SJSA1 (cell line): ENCODE data around the gene HELT. TPM values are rescaled to one million over a fixed set of nuclear protein-coding genes. Genes with fewer than 3 reads are reported as not detected.
"Not testable (repeated sequence)": the region's sequence is repeated elsewhere in the genome, so short reads cannot be mapped to it uniquely, and the experiment has no call there.

Source experiments
- DNase-seq, 2 experiments: peaks; one replicate each; pipeline ENCODE4 v3.0.0-alpha.2; 2015 to 2020; ENCODE audit warnings: low spot score in 2 of 2, low read depth in 1 of 2
- H3K27ac ChIP-seq: fragments of 250-450 bp; sonication (Bioruptor Pico); 2 replicates; pipeline ENCODE4 v1.5.1; 2020; ENCODE audit warnings: mild to moderate bottlenecking, moderate library complexity
- H3K27me3 ChIP-seq: fragments of 250-450 bp; sonication (Bioruptor Pico); replicated peaks from 2 replicates; pipeline ENCODE4 v1.5.1; 2020; ENCODE audit warnings: mild to moderate bottlenecking, moderate library complexity
- H3K36me3 ChIP-seq: fragments of 250-450 bp; sonication (Bioruptor Pico); 2 replicates; pipeline ENCODE4 v1.5.1; 2020; ENCODE audit warnings: mild to moderate bottlenecking
- H3K4me1 ChIP-seq: fragments of 250-450 bp; sonication (Bioruptor Pico); replicated peaks from 2 replicates; pipeline ENCODE4 v1.6.1; 2021; ENCODE audit warnings: mild to moderate bottlenecking
- H3K4me3 ChIP-seq: fragments of 250-450 bp; sonication (Bioruptor Pico); 2 replicates; pipeline ENCODE4 v1.5.1; 2020; ENCODE audit warnings: mild to moderate bottlenecking
- H3K9me3 ChIP-seq: fragments of 250-450 bp; sonication (Bioruptor Pico); replicated peaks from 2 replicates; pipeline ENCODE4 v1.5.1; 2020; ENCODE audit warnings: mild to moderate bottlenecking
- total RNA-seq: library from RNA; depleted of rRNA; stranded (reverse); fragments of >200 nt; shearing (Covaris generic); gene quantifications from 2 replicates; pipeline ENCODE4 v1.2.3, GENCODE V29; 2014

HELT gene
- total RNA-seq, 1 experiment from 2014 or later: not detected

DNA sequence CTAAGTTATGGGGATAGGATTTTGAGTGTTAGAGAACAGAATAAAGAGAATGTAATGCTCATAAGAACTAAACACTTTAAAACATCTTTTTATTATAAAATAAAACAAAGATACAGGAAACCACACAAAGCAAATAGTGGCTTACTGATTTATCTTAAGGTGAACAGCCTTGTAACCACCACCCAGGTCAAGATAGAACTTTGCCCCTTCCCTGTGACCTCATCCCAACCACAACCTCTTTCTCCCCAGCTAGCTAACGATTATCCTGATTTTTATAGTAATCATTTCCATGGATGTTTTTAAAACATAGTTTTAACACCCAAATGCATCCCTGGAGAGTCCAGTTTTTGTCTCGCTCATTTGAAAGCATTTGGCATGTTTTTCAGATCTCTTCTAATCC is 17.0 kb downstream of the HELT start:
- DNase-seq: no peak
- Histone ChIP-seq H3K4me1 (0 out of 2 replicates have a peak, but pooled peaks cover 3% of the 10 kb centered on the region), H3K4me3 (no peak overlapping the region), H3K27me3 (0 out of 2 replicates have a peak, but pooled peaks cover 6% of the 10 kb centered on the region), H3K27ac (no peak overlapping the region), H3K36me3 (no peaks in the 10 kb centered on the region), H3K9me3 (no peaks in the 10 kb centered on the region)

DNA sequence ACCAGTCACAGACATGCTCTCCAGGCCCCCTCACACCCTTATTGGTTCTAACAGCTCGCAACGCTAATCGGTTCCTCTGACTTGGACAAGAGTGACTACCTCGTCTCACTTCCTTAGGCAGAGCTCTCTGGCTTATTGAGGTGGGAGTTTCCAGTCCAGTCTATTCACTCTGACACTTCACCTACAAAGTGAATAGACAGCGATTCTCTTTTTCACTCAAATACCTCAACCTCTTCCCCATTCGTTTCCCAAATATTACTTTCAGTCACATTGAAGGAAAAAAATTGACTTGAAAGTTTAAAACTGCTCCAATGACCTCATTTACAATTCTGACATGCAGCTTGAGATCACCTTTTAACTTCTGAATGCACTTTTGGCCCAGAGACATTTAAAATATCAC is 17.7 kb downstream of the HELT start:
- Histone ChIP-seq H3K4me3 (no peak overlapping the region), H3K9me3 (no peaks in the 10 kb centered on the region), H3K4me1 (0 out of 2 replicates have a peak, but pooled peaks cover 3% of the 10 kb centered on the region), H3K27me3 (0 out of 2 replicates have a peak, but pooled peaks cover 6% of the 10 kb centered on the region), H3K27ac (no peak overlapping the region), H3K36me3 (no peaks in the 10 kb centered on the region)
- DNase-seq: no peak

GRCh38 chr4:185036842-185037241 is 18.6 kb downstream of the HELT start:
- no peak for DNase-seq
- H3K27me3 ChIP-seq: 0 out of 2 replicates have a peak, but pooled peaks cover 8% of the 10 kb centered on the region
- 0 out of 2 replicates have a peak, but pooled peaks cover 3% of the 10 kb centered on the region for H3K4me1 ChIP-seq
- no peak overlapping the region for H3K27ac ChIP-seq
- H3K36me3 ChIP-seq: no peaks in the 10 kb centered on the region
- no peak overlapping the region for H3K4me3 ChIP-seq
- no peaks in the 10 kb centered on the region for H3K9me3 ChIP-seq

- Histone ChIP-seq H3K9me3 (no peaks in the 10 kb centered on the region), H3K4me3 (no peak overlapping the region), H3K4me1 (0 out of 2 replicates have a peak, but pooled peaks cover 3% of the 10 kb centered on the region), H3K27ac (no peak overlapping the region), H3K36me3 (no peaks in the 10 kb centered on the region), H3K27me3 (0 out of 2 replicates have a peak, but pooled peaks cover 3% of the 10 kb centered on the region)
- peak in 1 of 2 experiments; percentile 52 for DNase-seq
Measured at GRCh38 chr4:185039508-185040273, 21.4 kb downstream of the HELT start.

GRCh38 chr4:185040523-185040922 is 22.2 kb downstream of the HELT start:
- Histone ChIP-seq H3K27me3 (0 out of 2 replicates have a peak, but pooled peaks cover 3% of the 10 kb centered on the region), H3K4me3 (no peak overlapping the region), H3K27ac (no peak overlapping the region), H3K36me3 (no peaks in the 10 kb centered on the region), H3K9me3 (no peaks in the 10 kb centered on the region), H3K4me1 (0 out of 2 replicates have a peak, but pooled peaks cover 3% of the 10 kb centered on the region)
- DNase-seq: no peak

DNA sequence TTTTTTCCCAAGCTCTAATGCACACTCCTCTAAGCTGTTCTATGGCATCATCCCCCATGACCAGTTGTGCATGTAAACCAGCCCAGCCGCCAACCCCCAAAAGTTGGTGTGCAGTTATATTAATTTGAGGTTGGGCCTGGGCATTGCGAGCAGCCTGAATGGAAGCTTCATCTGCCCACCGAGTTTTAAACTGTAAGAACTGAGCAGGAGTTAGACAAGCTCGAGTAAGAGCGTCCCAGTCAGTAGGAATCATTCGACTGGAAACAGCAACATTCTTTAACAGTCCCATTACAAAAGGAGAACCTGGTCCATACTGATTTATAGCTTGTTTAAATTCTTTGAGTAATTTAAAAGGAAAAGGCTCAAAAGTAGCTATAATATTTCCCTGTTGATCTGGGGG is 32.0 kb downstream of the HELT start:
- peaks cover 14% of the 10 kb centered on the region for H3K27me3 ChIP-seq
- H3K27ac ChIP-seq, H3K9me3 ChIP-seq, DNase-seq, H3K4me3 ChIP-seq, H3K36me3 ChIP-seq, H3K4me1 ChIP-seq: not testable (repeated sequence)

- DNase-seq, H3K36me3 ChIP-seq, H3K9me3 ChIP-seq, H3K4me3 ChIP-seq, H3K27ac ChIP-seq, H3K4me1 ChIP-seq: not testable (repeated sequence)
- H3K27me3 ChIP-seq: peaks cover 19% of the 10 kb centered on the region
Measured at GRCh38 chr4:185051283-185051682, 33.0 kb downstream of the HELT start.

- no peak overlapping the region for H3K27ac ChIP-seq
- no peaks in the 10 kb centered on the region for H3K36me3 ChIP-seq
- no peak for DNase-seq
- no peak overlapping the region for H3K4me3 ChIP-seq
- no peaks in the 10 kb centered on the region for H3K9me3 ChIP-seq
- no peaks in the 10 kb centered on the region for H3K4me1 ChIP-seq
- H3K27me3 ChIP-seq: peaks cover 13% of the 10 kb centered on the region
Measured at GRCh38 chr4:185053746-185054145, 35.5 kb downstream of the HELT start.

GRCh38 chr4:185054272-185054671 is 36.0 kb downstream of the HELT start:
- no peak overlapping the region for H3K27ac ChIP-seq
- no peak for DNase-seq
- no peaks in the 10 kb centered on the region for H3K9me3 ChIP-seq
- H3K4me3 ChIP-seq: no peak overlapping the region
- H3K36me3 ChIP-seq: no peaks in the 10 kb centered on the region
- peaks cover 13% of the 10 kb centered on the region for H3K27me3 ChIP-seq
- H3K4me1 ChIP-seq: no peaks in the 10 kb centered on the region

- Histone ChIP-seq H3K36me3 (no peaks in the 10 kb centered on the region), H3K27me3 (peaks cover 13% of the 10 kb centered on the region), H3K4me3 (no peak overlapping the region), H3K9me3 (no peaks in the 10 kb centered on the region), H3K4me1 (no peaks in the 10 kb centered on the region), H3K27ac (no peak overlapping the region)
- no peak for DNase-seq
Measured at GRCh38 chr4:185054886-185055285, 36.6 kb downstream of the HELT start.

DNA sequence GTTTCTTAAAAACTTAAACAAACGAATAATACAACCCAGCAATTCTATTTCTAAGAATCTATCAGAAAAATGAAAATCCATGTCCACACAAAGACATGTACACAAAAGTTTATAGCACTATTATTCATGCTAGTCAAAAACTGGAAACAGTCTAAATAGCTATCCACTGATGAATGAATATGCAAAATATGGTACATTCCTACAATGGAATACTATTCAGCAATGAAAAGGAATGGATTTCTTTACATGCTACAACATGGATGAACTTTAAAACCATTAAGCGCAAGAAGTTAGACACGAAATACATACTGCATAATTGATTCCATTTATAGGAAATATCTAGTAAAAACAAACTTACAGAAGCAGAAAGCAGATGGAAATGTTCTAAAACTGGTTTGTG is 43.3 kb downstream of the HELT start:
- no peaks in the 10 kb centered on the region for H3K9me3 ChIP-seq
- no peaks in the 10 kb centered on the region for H3K4me1 ChIP-seq
- H3K36me3 ChIP-seq: no peaks in the 10 kb centered on the region
- DNase-seq: no peak
- H3K27ac ChIP-seq: no peak overlapping the region
- H3K4me3 ChIP-seq: no peak overlapping the region
- peaks cover 14% of the 10 kb centered on the region; the same call in 1 of the 2 replicates for H3K27me3 ChIP-seq

DNA sequence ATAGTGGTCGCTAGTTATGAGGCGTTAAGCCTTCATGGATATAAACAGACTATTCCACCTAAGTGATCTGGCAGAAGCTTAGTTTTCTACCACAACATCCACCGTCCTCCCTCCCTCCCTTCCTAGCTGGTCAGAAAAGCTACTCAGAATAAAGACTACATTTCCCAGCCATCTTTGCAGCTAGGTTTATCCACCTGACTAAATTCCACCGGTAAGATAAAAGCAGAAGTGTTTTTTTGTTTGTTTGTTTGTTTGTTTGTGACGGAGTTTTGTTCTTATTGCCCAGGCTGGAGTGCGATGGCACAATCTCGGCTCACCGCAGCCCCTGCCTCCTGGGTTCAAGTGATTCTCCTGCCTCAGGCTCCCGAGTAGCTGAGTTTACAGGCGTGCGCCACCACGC is 44.3 kb downstream of the HELT start:
- no peak overlapping the region for H3K27ac ChIP-seq
- H3K36me3 ChIP-seq: no peaks in the 10 kb centered on the region
- DNase-seq: no peak
- H3K27me3 ChIP-seq: peaks cover 11% of the 10 kb centered on the region; the same call in 1 of the 2 replicates
- H3K4me1 ChIP-seq: no peaks in the 10 kb centered on the region
- H3K4me3 ChIP-seq: no peak overlapping the region
- no peaks in the 10 kb centered on the region for H3K9me3 ChIP-seq

GRCh38 chr4:185066179-185066578 is 47.9 kb downstream of the HELT start:
- H3K36me3 ChIP-seq: no peaks in the 10 kb centered on the region
- no peak overlapping the region for H3K4me3 ChIP-seq
- peaks cover 28% of the 10 kb centered on the region for H3K27me3 ChIP-seq
- no peak for DNase-seq
- H3K4me1 ChIP-seq: no peaks in the 10 kb centered on the region
- H3K27ac ChIP-seq: no peak overlapping the region
- H3K9me3 ChIP-seq: no peaks in the 10 kb centered on the region

DNA sequence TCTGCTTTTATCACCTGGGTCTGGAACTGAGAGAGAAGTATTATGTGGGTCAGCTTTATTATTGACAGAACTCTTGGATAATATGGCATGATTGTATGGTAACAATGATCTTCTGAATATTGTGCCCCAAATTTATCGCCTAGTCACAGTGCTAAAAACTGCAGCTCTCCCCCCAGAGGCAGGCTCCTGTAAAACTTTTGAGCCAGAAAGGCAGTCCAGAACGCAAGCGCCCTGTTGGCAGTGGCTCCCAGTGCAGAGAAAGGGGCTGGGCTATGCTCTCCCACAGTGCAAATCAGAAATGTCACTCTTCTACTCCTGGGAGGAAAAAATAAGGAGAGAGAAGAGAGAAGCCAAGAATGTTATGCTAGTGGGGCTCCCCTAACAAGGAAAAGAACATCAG is 50.5 kb downstream of the HELT start:
- H3K36me3 ChIP-seq: no peaks in the 10 kb centered on the region
- no peak overlapping the region for H3K4me3 ChIP-seq
- no peak for DNase-seq
- H3K9me3 ChIP-seq: no peaks in the 10 kb centered on the region
- peaks cover 32% of the 10 kb centered on the region for H3K27me3 ChIP-seq
- H3K4me1 ChIP-seq: no peaks in the 10 kb centered on the region
- no peak overlapping the region for H3K27ac ChIP-seq
